ENCODE measurements around the gene CLSTN1. TPM values are rescaled to one million over a fixed set of nuclear protein-coding genes. Genes with fewer than 3 reads are reported as not detected.
"Not testable (repeated sequence)": the region's sequence is repeated elsewhere in the genome, so short reads cannot be mapped to it uniquely, and the experiment has no call there.

The CLSTN1 gene
- total RNA-seq, 1 donor, result 89.9 TPM

DNA sequence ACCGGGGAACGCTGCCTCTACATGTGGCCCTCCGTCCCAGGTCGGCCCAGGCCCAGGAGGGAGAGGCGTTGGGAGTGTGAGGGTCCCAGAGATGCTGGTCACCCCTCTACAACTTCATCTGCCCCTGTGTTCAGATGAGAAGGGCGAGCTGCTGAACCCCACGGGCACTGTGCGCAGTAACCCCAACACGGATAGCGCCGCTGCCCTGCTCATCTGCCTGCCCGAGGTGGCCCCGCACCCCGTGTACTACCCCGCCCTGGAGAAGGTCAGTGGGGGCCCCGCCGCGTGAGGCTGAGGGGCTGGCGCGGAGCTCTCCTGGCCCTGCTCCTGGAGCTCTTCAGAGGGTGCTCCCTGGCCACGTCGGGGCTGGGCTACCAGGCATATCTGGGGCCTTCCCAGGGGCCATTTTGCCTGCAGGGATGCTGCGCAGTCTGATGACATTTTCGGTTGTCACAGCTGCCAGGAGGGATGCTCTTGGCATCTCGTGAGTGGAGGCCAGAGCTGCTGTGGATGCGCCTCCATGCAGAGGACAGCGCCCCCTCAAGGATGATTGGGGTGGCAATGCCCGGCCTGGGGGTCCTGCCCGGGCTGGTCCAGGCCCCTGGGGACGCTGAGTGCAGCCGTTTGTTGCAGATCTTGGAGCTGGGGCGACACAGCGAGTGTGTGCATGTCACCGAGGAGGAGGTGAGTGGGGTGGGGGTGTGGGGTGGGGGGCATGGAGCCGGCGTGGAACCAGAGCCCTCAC, 103.6 kb downstream of the CLSTN1 start:
- no peak for DNase-seq (ENCODE audit: low read depth in 2 of 3, low spot score in 2 of 3)

DNA sequence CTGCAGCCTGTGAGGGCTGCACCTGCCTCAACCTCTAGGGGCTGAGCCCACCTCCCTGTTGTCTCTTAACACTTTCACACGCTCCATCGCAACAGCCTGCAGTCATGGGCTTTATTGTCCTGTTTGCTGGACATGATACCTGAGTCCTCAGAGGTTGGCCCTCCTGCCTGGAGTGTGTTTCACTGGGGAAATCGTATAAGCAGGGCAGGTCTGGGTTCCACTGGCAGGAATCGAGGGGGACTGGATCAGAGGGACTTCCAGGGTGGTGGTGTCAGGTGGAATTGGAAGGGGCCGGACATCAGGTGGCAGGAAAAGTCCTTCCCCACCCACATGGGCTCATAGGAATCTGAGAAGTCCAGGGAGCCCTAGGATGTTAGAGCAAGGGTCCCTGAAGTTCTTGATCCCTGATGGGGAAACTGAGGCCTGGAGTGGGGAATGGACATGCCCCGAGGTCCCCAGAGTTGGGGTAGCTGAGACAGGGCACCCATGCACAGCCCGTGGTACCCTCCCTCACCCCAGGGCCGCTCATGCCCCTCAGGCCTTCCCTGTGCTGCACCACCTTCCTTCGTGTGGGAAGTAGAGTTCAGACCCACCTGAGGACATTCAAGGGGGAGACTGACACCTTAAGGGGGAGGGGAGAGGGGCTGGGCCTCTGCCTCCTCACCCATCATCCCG, 105.6 kb downstream of the CLSTN1 start:
- DNase-seq (ENCODE audit: low read depth in 2 of 3, low spot score in 2 of 3), result no peak

- DNase-seq (ENCODE audit: low read depth in 2 of 3, low spot score in 2 of 3), result peak; percentile 68 to 94 (median 92)
Observed at GRCh38 chr1:9717193-9718005, 106.4 kb downstream of the CLSTN1 start.

GRCh38 chr1:9716404-9717192, 107.2 kb downstream of the CLSTN1 start:
- no peak for DNase-seq (ENCODE audit: low read depth in 2 of 3, low spot score in 2 of 3)

DNA sequence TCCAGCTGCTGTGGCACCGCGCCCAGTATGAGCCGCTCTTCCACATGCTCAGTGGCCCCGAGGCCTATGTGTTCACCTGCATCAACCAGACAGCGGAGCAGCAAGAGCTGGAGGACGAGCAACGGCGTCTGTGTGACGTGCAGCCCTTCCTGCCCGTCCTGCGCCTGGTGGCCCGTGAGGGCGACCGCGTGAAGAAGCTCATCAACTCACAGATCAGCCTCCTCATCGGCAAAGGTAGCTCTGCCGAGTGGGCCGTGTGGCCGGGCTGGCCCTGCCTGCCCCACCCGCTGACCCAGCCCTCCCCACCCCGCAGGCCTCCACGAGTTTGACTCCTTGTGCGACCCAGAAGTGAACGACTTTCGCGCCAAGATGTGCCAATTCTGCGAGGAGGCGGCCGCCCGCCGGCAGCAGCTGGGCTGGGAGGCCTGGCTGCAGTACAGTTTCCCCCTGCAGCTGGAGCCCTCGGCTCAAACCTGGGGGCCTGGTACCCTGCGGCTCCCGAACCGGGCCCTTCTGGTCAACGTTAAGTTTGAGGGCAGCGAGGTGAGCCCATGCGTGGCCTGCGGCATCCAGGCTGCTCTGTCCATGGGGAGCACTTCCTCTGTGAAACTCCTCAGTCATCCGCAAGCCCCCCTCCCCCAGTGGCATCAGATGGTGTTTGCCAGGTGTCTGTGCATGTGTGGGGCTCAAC, 108.1 kb downstream of the CLSTN1 start:
- no peak for DNase-seq (ENCODE audit: low read depth in 2 of 3, low spot score in 2 of 3)

DNA sequence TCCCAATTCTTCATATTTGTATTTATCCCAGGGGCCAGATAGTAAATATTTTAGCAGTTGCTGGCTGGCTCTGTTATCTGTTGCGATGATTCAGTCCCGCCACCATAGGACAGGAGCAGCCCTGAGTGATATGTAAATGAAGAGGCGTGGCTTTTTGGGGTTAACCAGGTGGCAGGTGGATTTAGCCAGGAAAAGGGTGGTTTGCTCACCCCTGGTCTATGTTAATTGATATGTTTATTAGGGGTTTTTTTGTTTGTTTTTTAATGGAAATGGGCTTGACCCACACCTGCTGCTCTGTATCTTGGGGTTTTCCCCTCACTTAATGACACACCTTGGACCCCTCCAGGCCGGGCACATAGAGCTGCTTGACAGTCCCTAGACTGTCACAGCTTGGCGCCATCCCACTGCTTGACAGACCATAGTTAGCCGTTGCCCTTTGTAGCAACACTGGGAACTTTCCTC, 109.5 kb downstream of the CLSTN1 start:
- no peak for DNase-seq (ENCODE audit: low read depth in 2 of 3, low spot score in 2 of 3)

GRCh38 chr1:9712767-9713166, 111.0 kb downstream of the CLSTN1 start:
- DNase-seq (ENCODE audit: low read depth in 2 of 3, low spot score in 2 of 3), result not testable (repeated sequence)

GRCh38 chr1:9711466-9712020, 112.2 kb downstream of the CLSTN1 start:
- DNase-seq (ENCODE audit: low read depth in 2 of 3, low spot score in 2 of 3), result no peak

- DNase-seq (ENCODE audit: low read depth in 2 of 3, low spot score in 2 of 3), result no peak
Observed at GRCh38 chr1:9710037-9710436, 113.7 kb downstream of the CLSTN1 start.

GRCh38 chr1:9706178-9706577, 117.6 kb downstream of the CLSTN1 start:
- DNase-seq (ENCODE audit: low read depth in 2 of 3, low spot score in 2 of 3), result no peak

- DNase-seq (ENCODE audit: low read depth in 2 of 3, low spot score in 2 of 3), result no peak
Observed at GRCh38 chr1:9705337-9706093, 118.2 kb downstream of the CLSTN1 start.

GRCh38 chr1:9703681-9704080, 120.1 kb downstream of the CLSTN1 start:
- DNase-seq (ENCODE audit: low read depth in 2 of 3, low spot score in 2 of 3), result no peak

- DNase-seq (ENCODE audit: low read depth in 2 of 3, low spot score in 2 of 3), result no peak
Observed at GRCh38 chr1:9703165-9703509, 120.6 kb downstream of the CLSTN1 start.

GRCh38 chr1:9701665-9702064, 122.1 kb downstream of the CLSTN1 start:
- DNase-seq (ENCODE audit: low read depth in 2 of 3, low spot score in 2 of 3), result no peak

DNA sequence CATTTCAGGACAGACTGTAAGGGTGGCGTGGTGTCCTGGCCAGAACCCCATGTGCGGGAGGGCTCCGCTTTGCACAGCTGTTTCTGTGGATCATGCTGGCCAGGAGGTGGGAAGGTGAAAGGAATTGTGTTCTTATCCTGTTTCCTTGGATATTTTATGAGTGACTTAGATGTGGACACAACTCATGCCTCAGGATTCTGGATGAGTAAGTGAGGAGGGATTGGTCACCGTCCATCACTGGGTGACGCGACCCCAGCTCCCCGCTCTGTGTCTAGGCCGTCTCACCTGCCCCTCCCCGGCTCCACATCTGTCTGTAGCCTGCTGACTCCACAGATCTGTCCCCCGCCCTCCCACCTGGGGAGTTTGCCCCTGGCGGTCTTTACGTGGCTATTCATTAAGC, 123.4 kb downstream of the CLSTN1 start:
- DNase-seq (ENCODE audit: low read depth in 2 of 3, low spot score in 2 of 3), result no peak

- no peak for DNase-seq (ENCODE audit: low read depth in 2 of 3, low spot score in 2 of 3)
Observed at GRCh38 chr1:9699361-9699760, 124.4 kb downstream of the CLSTN1 start.

DNA sequence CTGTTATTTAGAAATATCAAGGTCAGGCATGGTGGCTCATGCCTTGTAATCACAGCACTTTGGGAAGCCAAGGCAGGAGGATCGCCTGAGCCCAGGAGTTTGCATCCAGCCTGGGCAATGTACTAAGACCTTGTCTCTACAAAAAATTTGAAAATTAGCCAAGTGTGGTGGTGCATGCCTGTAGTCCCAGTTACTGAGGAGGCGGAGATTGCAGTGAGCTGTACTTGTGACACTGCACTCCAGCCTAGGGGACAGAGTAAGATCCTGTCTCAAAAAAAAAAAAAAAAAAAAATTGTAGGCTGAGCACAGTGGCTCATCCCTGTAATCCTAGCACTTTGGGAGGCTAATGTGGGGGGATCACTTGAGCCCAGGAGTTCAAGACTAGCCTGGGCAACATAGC, 127.0 kb downstream of the CLSTN1 start:
- no peak for DNase-seq (ENCODE audit: low read depth in 2 of 3, low spot score in 2 of 3)

GRCh38 chr1:9691691-9692090, 132.1 kb downstream of the CLSTN1 start:
- no peak for DNase-seq (ENCODE audit: low read depth in 2 of 3, low spot score in 2 of 3)

DNA sequence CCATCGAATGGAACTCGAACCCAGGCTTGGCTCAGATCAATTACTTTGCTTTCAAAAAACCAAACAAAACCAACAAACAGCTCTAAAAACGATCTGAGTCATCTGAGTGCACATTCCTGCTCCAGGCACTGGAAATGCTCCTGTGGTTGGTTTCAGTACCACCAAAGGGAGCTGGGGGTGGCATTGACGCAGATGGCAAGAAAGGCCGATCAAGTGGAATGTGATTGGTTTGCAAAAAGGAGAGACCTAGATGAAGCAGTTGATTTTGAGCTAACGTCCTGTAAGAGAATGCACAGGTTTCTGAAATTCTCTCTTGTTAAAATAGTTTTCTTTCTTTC, 132.7 kb downstream of the CLSTN1 start:
- no peak for DNase-seq (ENCODE audit: low read depth in 2 of 3, low spot score in 2 of 3)
